Neural crest cell (in vitro differentiated cells): ENCODE results near the gene FBXL19. TPM values are rescaled to one million over a fixed set of nuclear protein-coding genes. Genes with fewer than 3 reads are reported as not detected.

Experiments
- DNase-seq: peaks from one replicate; pipeline ENCODE4 v3.0.0; 2021; ENCODE audit warnings: low read depth, mixed read lengths, low spot score
- H3K27ac Mint-ChIP-seq: one replicate; pipeline ENCODE4 v1.8.0; 2021; ENCODE audit warnings: mild to moderate bottlenecking, mixed read lengths; ENCODE audit not compliant: unreplicated experiment
- H3K27me3 Mint-ChIP-seq: 2 replicates; pipeline ENCODE4 v1.8.0; 2021; ENCODE audit warnings: low read depth, mild to moderate bottlenecking, mixed read lengths
- H3K36me3 Mint-ChIP-seq: 2 replicates; pipeline ENCODE4 v1.8.0; 2021; ENCODE audit warnings: low read depth, mild to moderate bottlenecking, mixed read lengths
- H3K4me1 Mint-ChIP-seq: 2 replicates; pipeline ENCODE4 v1.8.0; 2021; ENCODE audit warnings: mixed read lengths
- H3K4me3 Mint-ChIP-seq: one replicate; pipeline ENCODE4 v1.8.0; 2021; ENCODE audit warnings: mild to moderate bottlenecking, mixed read lengths
- H3K9me3 Mint-ChIP-seq: 2 replicates; pipeline ENCODE4 v1.8.0; 2021; ENCODE audit warnings: mixed read lengths
- total RNA-seq: library from RNA; stranded (reverse); gene quantifications from 2 replicates; pipeline ENCODE4 v1.2.1, GENCODE V29; 2021
- TF ChIP-seq, protein P1 (sequence below): fragments of 200-600 bp; sonication (generic); conservative IDR thresholded peaks from 2 replicates; pipeline ENCODE4 v1.5.0; 2021; ENCODE audit warnings: antibody characterized with exemption, mild to moderate bottlenecking

Gene FBXL19
- total RNA-seq, 1 donor from 2014 or later, result 84.7 TPM

DNA sequence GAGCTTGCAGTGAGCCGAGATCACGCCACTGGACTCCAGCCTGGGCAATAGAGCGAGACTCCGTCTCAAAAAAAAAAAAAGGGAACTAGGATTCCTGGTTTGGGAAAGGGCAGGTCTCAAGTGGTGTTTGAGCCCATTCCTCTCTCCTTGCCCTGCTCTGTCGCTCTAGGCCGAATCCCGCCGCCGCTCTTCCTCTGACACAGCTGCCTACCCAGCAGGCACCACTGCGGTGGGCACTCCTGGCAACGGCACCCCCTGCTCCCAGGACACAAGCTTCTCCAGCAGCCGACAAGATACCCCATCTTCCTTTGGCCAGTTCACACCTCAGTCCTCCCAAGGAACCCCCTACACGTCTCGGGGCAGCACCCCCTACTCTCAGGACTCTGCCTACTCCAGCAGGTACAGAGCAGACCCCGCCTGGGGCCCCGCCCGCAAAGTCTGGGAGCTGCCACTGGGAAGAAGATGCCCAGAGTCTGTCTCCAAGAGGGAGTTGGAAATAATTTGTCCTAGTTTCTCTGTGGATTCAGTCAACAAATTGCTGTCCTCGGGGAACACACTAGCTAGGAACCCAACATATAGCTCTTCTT lies 40.6 kb downstream of the FBXL19 start:
- Mint-ChIP-seq H3K9me3 (no peaks in the 10 kb centered on the region), H3K4me1 (peaks cover 13% of the 10 kb centered on the region), H3K27me3 (no peaks in the 10 kb centered on the region), H3K4me3 (no peak overlapping the region), H3K36me3 (peaks cover 26% of the 10 kb centered on the region), H3K27ac (no peak overlapping the region)
- TF ChIP-seq, protein P1, sequence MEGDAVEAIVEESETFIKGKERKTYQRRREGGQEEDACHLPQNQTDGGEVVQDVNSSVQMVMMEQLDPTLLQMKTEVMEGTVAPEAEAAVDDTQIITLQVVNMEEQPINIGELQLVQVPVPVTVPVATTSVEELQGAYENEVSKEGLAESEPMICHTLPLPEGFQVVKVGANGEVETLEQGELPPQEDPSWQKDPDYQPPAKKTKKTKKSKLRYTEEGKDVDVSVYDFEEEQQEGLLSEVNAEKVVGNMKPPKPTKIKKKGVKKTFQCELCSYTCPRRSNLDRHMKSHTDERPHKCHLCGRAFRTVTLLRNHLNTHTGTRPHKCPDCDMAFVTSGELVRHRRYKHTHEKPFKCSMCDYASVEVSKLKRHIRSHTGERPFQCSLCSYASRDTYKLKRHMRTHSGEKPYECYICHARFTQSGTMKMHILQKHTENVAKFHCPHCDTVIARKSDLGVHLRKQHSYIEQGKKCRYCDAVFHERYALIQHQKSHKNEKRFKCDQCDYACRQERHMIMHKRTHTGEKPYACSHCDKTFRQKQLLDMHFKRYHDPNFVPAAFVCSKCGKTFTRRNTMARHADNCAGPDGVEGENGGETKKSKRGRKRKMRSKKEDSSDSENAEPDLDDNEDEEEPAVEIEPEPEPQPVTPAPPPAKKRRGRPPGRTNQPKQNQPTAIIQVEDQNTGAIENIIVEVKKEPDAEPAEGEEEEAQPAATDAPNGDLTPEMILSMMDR, result no peak
- no peak for DNase-seq

DNA sequence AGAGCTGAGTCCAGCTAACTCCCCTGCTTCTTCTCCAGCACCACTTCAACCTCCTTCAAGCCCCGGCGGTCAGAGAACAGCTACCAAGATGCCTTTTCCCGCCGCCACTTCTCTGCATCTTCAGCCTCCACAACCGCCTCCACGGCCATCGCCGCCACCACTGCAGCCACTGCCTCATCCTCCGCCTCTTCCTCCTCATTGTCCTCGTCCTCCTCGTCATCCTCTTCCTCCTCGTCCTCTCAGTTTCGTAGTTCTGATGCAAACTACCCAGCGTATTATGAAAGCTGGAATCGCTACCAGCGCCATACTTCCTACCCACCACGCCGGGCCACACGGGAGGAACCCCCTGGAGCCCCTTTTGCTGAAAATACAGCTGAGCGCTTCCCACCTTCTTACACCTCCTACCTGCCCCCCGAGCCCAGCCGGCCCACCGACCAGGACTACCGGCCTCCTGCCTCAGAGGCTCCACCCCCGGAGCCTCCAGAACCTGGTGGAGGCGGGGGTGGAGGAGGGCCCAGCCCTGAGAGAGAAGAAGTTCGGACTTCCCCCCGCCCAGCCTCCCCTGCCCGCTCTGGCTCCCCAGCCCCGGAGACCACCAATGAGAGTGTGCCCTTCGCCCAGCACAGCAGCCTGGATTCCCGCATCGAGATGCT lies 41.3 kb downstream of the FBXL19 start:
- Mint-ChIP-seq H3K36me3 (peaks cover 22% of the 10 kb centered on the region), H3K4me1 (peaks cover 6% of the 10 kb centered on the region), H3K27me3 (no peaks in the 10 kb centered on the region), H3K9me3 (no peaks in the 10 kb centered on the region), H3K27ac (no peak overlapping the region), H3K4me3 (no peak overlapping the region)
- TF ChIP-seq, protein P1, result no peak
- no peak for DNase-seq

DNA sequence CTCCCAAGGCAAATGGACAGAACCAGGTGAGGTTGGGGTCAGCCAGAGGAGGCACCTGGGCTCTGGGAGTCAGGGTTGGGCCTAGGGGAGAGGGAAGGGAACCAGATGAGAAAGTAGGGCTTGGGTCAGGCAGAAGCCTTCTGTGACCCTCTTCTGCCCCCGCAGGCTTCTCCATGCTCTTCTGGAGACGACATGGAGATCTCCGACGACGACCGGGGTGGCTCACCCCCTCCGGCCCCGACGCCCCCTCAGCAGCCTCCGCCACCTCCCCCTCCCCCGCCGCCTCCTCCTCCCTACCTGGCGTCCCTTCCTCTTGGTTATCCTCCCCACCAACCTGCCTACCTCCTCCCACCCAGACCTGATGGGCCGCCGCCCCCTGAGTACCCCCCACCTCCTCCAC lies 42.1 kb downstream of the FBXL19 start:
- Mint-ChIP-seq H3K27ac (no peak overlapping the region), H3K27me3 (no peaks in the 10 kb centered on the region), H3K9me3 (no peaks in the 10 kb centered on the region), H3K36me3 (peaks cover 14% of the 10 kb centered on the region), H3K4me3 (no peak overlapping the region), H3K4me1 (no peaks in the 10 kb centered on the region)
- DNase-seq, result no peak
- TF ChIP-seq, protein P1, result no peak

DNA sequence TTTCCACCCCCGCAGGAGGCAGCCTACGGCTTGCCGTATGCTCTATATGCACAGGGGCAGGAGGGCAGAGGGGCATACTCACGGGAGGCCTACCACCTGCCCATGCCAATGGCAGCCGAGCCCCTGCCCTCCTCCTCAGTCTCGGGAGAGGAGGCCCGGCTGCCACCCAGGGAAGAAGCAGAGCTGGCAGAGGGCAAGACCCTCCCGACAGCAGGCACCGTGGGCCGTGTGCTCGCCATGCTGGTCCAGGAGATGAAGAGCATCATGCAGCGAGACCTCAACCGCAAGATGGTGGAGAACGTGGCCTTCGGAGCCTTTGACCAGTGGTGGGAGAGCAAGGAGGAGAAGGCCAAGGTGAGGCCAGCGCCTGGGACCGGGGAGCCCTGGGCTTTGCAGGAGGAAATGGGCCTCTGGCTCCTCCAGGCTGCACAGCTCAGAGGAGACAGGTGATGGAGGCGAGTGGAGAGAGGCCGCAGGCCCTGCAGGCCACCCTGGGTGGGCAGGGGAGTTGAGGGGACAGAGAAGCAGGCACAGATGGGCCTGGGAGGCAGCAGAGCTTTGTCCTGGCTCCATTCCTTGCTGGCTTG lies 42.8 kb downstream of the FBXL19 start:
- Mint-ChIP-seq H3K36me3 (peaks cover 15% of the 10 kb centered on the region), H3K4me1 (no peaks in the 10 kb centered on the region), H3K27ac (no peak overlapping the region), H3K27me3 (no peaks in the 10 kb centered on the region), H3K9me3 (no peaks in the 10 kb centered on the region), H3K4me3 (no peak overlapping the region)
- TF ChIP-seq, protein P1, result no peak
- no peak for DNase-seq

DNA sequence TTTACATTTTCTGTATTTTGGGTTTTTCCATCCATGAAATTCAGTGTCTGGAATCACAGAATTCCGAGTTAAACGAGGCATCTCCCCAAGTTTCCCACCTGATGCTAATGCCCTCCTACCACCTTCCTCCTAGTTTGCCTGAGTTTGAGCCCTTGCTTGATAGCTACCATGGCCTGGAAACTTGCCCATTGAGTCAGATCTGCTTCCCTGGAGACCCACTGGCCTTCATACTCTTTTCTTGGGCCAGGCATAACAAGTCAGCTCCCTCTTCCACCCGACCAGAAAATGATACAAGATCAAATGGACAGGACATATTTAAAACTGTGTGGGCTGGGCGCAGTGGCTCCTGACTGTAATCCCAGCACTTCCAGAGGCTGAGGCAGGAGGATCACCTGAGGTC lies 44.4 kb downstream of the FBXL19 start:
- H3K27ac Mint-ChIP-seq, result no peak overlapping the region
- TF ChIP-seq, protein P1, result no peak

More for the DNA sequence above, 44.4 kb downstream of the FBXL19 start:
- H3K4me1 Mint-ChIP-seq, result no peaks in the 10 kb centered on the region
- DNase-seq, result no peak
- peaks cover 19% of the 10 kb centered on the region for H3K36me3 Mint-ChIP-seq
- H3K27me3 Mint-ChIP-seq, result no peaks in the 10 kb centered on the region
- H3K4me3 Mint-ChIP-seq, result no peak overlapping the region
- H3K9me3 Mint-ChIP-seq, result no peaks in the 10 kb centered on the region
